Fibroblast of pulmonary artery (primary cell): Measurements from ENCODE around the gene TTC27.

Source experiments
- DNase-seq: peaks from one replicate; pipeline ENCODE4 v3.0.0-alpha.2; 2010; ENCODE audit warnings: low read depth
- H3K4me3 ChIP-seq: replicated peaks from 2 replicates; pipeline ENCODE4 v1.5.1; 2011; ENCODE audit warnings: low read depth, mild to moderate bottlenecking, control low read depth, low read length, moderate library complexity
- CTCF ChIP-seq: IDR thresholded peaks from 2 replicates; pipeline ENCODE4 v1.5.1; 2011; ENCODE audit warnings: mild to moderate bottlenecking, control low read depth, low read length, inconsistent platforms; ENCODE audit errors: missing control alignments

The TTC27 gene

GRCh38 chr2:32810909-32811495 lies 183.2 kb downstream of the TTC27 start:
- no peak overlapping the region for H3K4me3 ChIP-seq
- no peak for TF ChIP-seq CTCF
- DNase-seq: peak; percentile 26

DNA sequence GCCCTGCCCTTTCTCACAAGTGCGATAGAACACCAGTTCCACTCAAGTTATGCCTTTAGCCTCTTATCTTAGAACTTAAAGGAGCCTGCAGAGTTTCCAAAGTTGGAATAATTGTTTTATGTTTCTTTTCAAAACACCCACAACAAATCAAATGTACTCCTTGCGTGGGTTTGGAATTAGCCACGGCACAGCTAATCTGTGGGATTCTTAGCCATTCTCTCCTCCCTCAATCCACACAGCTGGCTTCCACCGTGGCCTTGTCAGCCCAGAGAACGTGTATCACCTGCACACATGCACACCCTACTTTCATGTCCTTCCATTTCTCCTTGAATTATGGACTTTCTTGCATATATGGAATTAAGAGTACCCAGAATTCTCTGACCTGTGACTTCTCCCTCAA lies 183.8 kb downstream of the TTC27 start:
- TF ChIP-seq CTCF: no peak
- no peak overlapping the region for H3K4me3 ChIP-seq
- DNase-seq: no peak

GRCh38 chr2:32812316-32812715 lies 184.5 kb downstream of the TTC27 start:
- no peak overlapping the region for H3K4me3 ChIP-seq
- peak; percentile 68 for DNase-seq
- no peak for TF ChIP-seq CTCF

GRCh38 chr2:32820088-32820487 lies 192.2 kb downstream of the TTC27 start:
- H3K4me3 ChIP-seq: no peak overlapping the region
- DNase-seq: no peak
- TF ChIP-seq CTCF: no peak

DNA sequence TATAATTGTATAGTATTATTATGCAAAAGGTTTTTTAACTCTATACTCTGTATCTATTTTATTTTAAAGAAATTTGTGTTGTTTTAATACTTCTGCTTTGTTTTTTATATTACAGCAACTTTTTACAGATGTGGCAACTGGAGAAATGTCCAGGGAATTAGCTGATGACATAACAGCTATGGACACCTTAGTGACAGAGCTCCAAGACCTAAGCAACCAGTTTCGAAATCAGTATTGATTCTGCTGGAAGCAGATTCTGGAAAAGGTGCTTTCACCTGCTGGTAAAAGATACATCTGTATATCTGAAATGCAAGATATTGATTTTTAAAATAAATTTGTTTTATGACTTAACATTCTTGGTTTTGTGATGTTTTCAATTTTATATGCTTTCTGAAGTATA lies 192.9 kb downstream of the TTC27 start:
- TF ChIP-seq CTCF: no peak
- no peak for DNase-seq
- H3K4me3 ChIP-seq: no peak overlapping the region

GRCh38 chr2:32824070-32824809 lies 196.4 kb downstream of the TTC27 start:
- DNase-seq: no peak
- no peak overlapping the region for H3K4me3 ChIP-seq
- no peak for TF ChIP-seq CTCF

- no peak for TF ChIP-seq CTCF
- DNase-seq: peak; percentile 66
- no peak overlapping the region for H3K4me3 ChIP-seq
Measured at GRCh38 chr2:32825291-32825712, 197.5 kb downstream of the TTC27 start.
